ENCODE measurements around the gene WNT2. TPM values are rescaled to one million over a fixed set of nuclear protein-coding genes. Genes with fewer than 3 reads are reported as not detected.

Gene WNT2
- total RNA-seq, 4 donors from 2014 or later, result not detected

- peaks cover 0 to 22% (median 0%) of the 10 kb centered on the region in 4 donors for H3K4me1 ChIP-seq
- H3K27ac ChIP-seq, result no peak overlapping the region
- no peaks in the 10 kb centered on the region for H3K9me3 ChIP-seq
- H3K36me3 ChIP-seq, result no peaks in the 10 kb centered on the region
- no peak overlapping the region for H3K4me3 ChIP-seq
- TF ChIP-seq POLR2A (IDR thresholded peaks at IDR 0.05), result no peak
- TF ChIP-seq CTCF (IDR thresholded peaks at IDR 0.05), result no peak
- peaks cover 0 to 13% of the 10 kb centered on the region in 2 donors for H3K27me3 ChIP-seq
- no peak for DNase-seq
These were observed 2.3 kb downstream of the WNT2 start for GRCh38 chr7:117320523-117320922.

- Histone ChIP-seq H3K36me3 (no peaks in the 10 kb centered on the region), H3K27ac (no peak overlapping the region), H3K4me1 (peaks cover 0 to 18% (median 0%) of the 10 kb centered on the region in 4 donors), H3K4me3 (no peak overlapping the region), H3K9me3 (no peaks in the 10 kb centered on the region), H3K27me3 (peaks cover 0 to 9% of the 10 kb centered on the region in 2 donors)
- TF ChIP-seq CTCF (IDR thresholded peaks at IDR 0.05), result no peak
- TF ChIP-seq POLR2A (IDR thresholded peaks at IDR 0.05), result no peak
- no peak for DNase-seq
These were observed 3.7 kb downstream of the WNT2 start for GRCh38 chr7:117319181-117319580.

GRCh38 chr7:117313582-117313981 lies 9.3 kb downstream of the WNT2 start:
- H3K9me3 ChIP-seq, result no peaks in the 10 kb centered on the region
- no peaks in the 10 kb centered on the region for H3K27me3 ChIP-seq
- DNase-seq, result no peak
- no peak overlapping the region for H3K4me3 ChIP-seq
- no peaks in the 10 kb centered on the region for H3K4me1 ChIP-seq
- H3K27ac ChIP-seq, result no peak overlapping the region
- no peak for TF ChIP-seq POLR2A (IDR thresholded peaks at IDR 0.05)
- no peak for TF ChIP-seq CTCF (IDR thresholded peaks at IDR 0.05)
- H3K36me3 ChIP-seq, result no peaks in the 10 kb centered on the region

DNA sequence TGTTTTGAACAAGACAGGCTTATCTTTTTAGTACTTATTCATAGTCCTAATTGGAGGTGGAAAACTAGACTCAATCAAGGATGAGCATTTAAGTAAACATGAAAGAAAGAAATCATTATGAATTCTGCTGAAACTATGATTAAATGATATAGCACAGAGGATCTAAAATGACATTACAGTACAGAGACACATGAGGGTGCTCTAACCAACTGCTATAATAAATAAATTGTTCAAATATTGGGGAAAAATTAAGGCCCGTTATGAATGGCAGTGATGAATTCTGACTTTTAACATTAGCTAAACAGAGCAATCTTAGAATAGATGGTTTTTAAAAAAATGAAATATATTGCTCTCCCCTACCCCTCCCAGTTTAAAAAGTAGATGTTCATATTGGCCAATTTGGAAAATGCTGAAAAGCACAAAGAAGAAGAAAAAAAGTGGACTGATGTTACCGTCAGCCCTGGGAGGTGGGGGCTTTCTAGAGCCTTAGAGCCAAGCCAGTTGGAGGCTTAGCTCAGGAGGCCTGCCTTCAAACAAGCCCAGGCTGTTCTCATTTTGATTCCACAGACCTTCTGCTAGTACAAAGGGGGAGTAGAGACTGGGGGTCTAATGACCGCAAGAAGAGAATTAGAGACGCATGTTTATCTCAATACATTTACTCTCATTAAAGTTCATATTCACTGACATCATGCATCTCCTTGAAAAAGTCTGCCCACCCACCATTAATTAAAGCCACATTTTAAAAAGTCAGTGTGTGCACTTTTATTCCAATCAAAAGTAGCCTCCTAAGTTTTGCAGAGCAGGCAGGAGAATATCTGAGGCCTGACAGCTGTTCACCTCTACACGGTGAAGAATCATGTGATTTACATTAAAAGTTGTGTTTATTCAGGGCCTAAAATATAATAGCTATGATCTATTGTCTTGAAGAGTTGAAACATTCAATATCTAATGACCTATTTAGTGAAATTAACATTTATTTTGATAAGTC lies 10.0 kb downstream of the WNT2 start:
- Histone ChIP-seq H3K4me1 (no peaks in the 10 kb centered on the region), H3K4me3 (no peak overlapping the region), H3K36me3 (no peaks in the 10 kb centered on the region), H3K27me3 (no peaks in the 10 kb centered on the region), H3K9me3 (no peaks in the 10 kb centered on the region), H3K27ac (no peak overlapping the region)
- DNase-seq, result no peak
- TF ChIP-seq CTCF (IDR thresholded peaks at IDR 0.05) (no peak), POLR2A (IDR thresholded peaks at IDR 0.05) (no peak)

DNA sequence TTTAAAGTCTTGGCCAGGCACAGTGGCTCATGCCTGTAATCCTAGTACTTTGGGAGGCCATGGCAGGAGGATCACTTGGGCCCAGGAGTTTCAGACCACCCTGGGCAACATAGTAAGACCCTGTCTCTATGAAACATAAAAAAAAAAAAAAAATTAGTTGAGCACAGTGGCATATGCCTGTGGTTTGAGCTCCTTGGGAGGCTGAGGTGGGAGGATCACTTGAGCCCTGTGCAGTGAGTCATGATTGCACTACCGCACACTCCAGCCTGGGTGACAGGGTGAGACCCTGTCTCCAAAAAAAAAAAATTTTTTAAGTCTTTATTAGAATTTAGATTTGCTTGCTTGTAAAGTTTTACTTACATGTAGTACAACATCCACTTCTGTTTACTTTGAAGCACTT lies 14.0 kb downstream of the WNT2 start:
- Histone ChIP-seq H3K36me3 (no peaks in the 10 kb centered on the region), H3K9me3 (no peaks in the 10 kb centered on the region), H3K27ac (no peak overlapping the region), H3K4me3 (no peak overlapping the region), H3K27me3 (no peaks in the 10 kb centered on the region), H3K4me1 (no peaks in the 10 kb centered on the region)
- DNase-seq, result no peak
- no peak for TF ChIP-seq CTCF (IDR thresholded peaks at IDR 0.05)
- no peak for TF ChIP-seq POLR2A (IDR thresholded peaks at IDR 0.05)
